ENCODE data around the gene SAP30.

DNA sequence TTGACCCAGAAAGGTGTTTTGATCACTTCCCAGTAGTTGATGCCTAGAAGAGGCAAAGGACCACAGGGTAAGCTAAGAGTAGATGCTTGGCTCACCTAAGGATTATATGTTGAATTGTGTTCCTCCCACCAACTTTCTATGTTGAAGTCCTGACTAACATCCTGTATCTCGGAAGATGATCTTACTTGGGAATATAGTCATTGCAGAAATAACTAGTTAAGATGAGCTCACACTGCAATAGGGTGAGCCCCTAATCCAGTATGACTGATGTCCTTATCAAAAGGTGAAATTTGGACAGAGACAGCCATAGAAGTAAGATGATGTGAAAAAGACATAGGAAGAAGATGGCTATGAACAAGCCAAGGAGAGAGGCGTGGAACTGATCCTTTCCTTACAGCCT is 33.3 kb upstream of the SAP30 start:
- TF ChIP-seq, protein P1, sequence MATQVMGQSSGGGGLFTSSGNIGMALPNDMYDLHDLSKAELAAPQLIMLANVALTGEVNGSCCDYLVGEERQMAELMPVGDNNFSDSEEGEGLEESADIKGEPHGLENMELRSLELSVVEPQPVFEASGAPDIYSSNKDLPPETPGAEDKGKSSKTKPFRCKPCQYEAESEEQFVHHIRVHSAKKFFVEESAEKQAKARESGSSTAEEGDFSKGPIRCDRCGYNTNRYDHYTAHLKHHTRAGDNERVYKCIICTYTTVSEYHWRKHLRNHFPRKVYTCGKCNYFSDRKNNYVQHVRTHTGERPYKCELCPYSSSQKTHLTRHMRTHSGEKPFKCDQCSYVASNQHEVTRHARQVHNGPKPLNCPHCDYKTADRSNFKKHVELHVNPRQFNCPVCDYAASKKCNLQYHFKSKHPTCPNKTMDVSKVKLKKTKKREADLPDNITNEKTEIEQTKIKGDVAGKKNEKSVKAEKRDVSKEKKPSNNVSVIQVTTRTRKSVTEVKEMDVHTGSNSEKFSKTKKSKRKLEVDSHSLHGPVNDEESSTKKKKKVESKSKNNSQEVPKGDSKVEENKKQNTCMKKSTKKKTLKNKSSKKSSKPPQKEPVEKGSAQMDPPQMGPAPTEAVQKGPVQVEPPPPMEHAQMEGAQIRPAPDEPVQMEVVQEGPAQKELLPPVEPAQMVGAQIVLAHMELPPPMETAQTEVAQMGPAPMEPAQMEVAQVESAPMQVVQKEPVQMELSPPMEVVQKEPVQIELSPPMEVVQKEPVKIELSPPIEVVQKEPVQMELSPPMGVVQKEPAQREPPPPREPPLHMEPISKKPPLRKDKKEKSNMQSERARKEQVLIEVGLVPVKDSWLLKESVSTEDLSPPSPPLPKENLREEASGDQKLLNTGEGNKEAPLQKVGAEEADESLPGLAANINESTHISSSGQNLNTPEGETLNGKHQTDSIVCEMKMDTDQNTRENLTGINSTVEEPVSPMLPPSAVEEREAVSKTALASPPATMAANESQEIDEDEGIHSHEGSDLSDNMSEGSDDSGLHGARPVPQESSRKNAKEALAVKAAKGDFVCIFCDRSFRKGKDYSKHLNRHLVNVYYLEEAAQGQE (IDR thresholded peaks at IDR 0.05; ENCODE audit: unreplicated experiment), result no peak
- TF ChIP-seq POLR2AphosphoS5 (IDR thresholded peaks at IDR 0.05; ENCODE audit: low read depth) (no peak), EZH2 (IDR thresholded peaks at IDR 0.05; ENCODE audit: low read depth, unreplicated experiment) (no peak), CREB1 (CRISPR knock-in tag; IDR thresholded peaks at IDR 0.05; ENCODE audit: low read depth) (no peak), EZH2phosphoT487 (IDR thresholded peaks at IDR 0.05; ENCODE audit: unreplicated experiment) (no peak), ZNF114 (CRISPR knock-in tag; IDR thresholded peaks at IDR 0.05) (no peak)
- TF ChIP-seq, protein P2, sequence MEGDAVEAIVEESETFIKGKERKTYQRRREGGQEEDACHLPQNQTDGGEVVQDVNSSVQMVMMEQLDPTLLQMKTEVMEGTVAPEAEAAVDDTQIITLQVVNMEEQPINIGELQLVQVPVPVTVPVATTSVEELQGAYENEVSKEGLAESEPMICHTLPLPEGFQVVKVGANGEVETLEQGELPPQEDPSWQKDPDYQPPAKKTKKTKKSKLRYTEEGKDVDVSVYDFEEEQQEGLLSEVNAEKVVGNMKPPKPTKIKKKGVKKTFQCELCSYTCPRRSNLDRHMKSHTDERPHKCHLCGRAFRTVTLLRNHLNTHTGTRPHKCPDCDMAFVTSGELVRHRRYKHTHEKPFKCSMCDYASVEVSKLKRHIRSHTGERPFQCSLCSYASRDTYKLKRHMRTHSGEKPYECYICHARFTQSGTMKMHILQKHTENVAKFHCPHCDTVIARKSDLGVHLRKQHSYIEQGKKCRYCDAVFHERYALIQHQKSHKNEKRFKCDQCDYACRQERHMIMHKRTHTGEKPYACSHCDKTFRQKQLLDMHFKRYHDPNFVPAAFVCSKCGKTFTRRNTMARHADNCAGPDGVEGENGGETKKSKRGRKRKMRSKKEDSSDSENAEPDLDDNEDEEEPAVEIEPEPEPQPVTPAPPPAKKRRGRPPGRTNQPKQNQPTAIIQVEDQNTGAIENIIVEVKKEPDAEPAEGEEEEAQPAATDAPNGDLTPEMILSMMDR (conservative IDR thresholded peaks at IDR 0.05; ENCODE audit: low read depth in 2 of 2), result no peak

Data from GM23338 (cell line).